OCI-LY1 (cell line): ENCODE measurements around the gene TMEM59L.

Experiments
- EZH2 ChIP-seq: fragments of 200-600 bp; sonication (generic), shearing (Covaris generic); IDR thresholded peaks from 2 replicates; pipeline ENCODE4 v1.8.0; 2017; ENCODE audit warnings: borderline replicate concordance, mixed run types, mild to moderate bottlenecking, antibody characterized with exemption, low read length, moderate library complexity, mixed read lengths
- TF ChIP-seq, protein P1 (sequence below): fragments of 200-600 bp; sonication (generic), shearing (Covaris generic); IDR thresholded peaks from 2 replicates; pipeline ENCODE4 v1.5.1; 2017; ENCODE audit warnings: mild to moderate bottlenecking, antibody characterized with exemption, low read length, moderate library complexity, mixed read lengths

DNA sequence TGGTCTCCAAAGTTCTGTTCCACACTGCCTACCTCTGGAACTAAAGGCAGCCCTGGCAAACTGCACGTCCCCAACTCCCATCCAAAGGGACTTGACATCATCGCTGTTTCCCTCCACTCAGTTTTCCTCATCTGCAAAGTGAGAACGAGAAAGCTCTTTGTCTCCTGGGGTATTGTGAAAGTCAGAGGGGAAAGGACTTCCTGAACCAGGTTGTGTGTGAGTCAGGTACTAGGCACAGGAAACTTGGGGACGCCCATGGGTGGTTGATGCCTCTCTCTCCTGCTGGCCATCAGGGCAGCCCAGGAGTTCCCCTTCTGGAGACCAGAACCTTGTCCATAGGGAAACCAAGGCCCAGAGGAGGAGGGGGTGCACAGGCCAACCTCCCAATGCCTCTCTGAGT lies 10.8 kb upstream of the TMEM59L start:
- TF ChIP-seq EZH2 = no peak
- TF ChIP-seq, protein P1, sequence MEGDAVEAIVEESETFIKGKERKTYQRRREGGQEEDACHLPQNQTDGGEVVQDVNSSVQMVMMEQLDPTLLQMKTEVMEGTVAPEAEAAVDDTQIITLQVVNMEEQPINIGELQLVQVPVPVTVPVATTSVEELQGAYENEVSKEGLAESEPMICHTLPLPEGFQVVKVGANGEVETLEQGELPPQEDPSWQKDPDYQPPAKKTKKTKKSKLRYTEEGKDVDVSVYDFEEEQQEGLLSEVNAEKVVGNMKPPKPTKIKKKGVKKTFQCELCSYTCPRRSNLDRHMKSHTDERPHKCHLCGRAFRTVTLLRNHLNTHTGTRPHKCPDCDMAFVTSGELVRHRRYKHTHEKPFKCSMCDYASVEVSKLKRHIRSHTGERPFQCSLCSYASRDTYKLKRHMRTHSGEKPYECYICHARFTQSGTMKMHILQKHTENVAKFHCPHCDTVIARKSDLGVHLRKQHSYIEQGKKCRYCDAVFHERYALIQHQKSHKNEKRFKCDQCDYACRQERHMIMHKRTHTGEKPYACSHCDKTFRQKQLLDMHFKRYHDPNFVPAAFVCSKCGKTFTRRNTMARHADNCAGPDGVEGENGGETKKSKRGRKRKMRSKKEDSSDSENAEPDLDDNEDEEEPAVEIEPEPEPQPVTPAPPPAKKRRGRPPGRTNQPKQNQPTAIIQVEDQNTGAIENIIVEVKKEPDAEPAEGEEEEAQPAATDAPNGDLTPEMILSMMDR = no peak
